Activated naive CD8-positive, alpha-beta T cell treated with anti-CD3 and anti-CD28 coated beads, Interleukin-2, amount 10 ng/mL, durations not matched to agents 7 days and 5 days (primary cell): ENCODE measurements around the gene CES4A. TPM values are rescaled to one million over a fixed set of nuclear protein-coding genes. Genes with fewer than 3 reads are reported as not detected.

Experiments
- ATAC-seq: fragments of 150-1000 bp; cut with Tn5 transposase; one replicate; pipeline ENCODE4 v1.10.0; 2021; ENCODE audit warnings: low read depth, moderate library complexity
- POLR2A ChIA-PET: fragments of 350-600 bp; sonication (Branson Sonifier 250); formaldehyde crosslinking; loops from one replicate; lab custom pipeline; 2021; ENCODE audit warnings: antibody characterized with exemption; lab: Charles Lee
- DNase-seq: peaks from one replicate; pipeline ENCODE4 v3.0.0; 2021
- H3K27ac Mint-ChIP-seq: one replicate; pipeline ENCODE4 v1.8.0; 2022; ENCODE audit warnings: mild to moderate bottlenecking, mixed read lengths
- H3K27me3 Mint-ChIP-seq: one replicate; pipeline ENCODE4 v1.8.0; 2022; ENCODE audit warnings: mild to moderate bottlenecking, moderate library complexity, mixed read lengths
- H3K36me3 Mint-ChIP-seq: one replicate; pipeline ENCODE4 v1.8.0; 2021; ENCODE audit warnings: mild to moderate bottlenecking, mixed read lengths
- H3K4me1 Mint-ChIP-seq: one replicate; pipeline ENCODE4 v1.8.0; 2021; ENCODE audit warnings: mixed read lengths
- H3K4me3 Mint-ChIP-seq: one replicate; pipeline ENCODE4 v1.8.0; 2022; ENCODE audit warnings: mild to moderate bottlenecking, moderate library complexity, mixed read lengths
- H3K9me3 Mint-ChIP-seq: one replicate; pipeline ENCODE4 v1.8.0; 2021; ENCODE audit warnings: mixed read lengths
- total RNA-seq, 2 experiments: library from RNA; stranded (reverse); gene quantifications; one replicate each; pipeline ENCODE4 v1.2.3, GENCODE V29; 2021

The CES4A gene
- total RNA-seq, 2 experiments from 2014 or later: 16.2 to 17.5 TPM

DNA sequence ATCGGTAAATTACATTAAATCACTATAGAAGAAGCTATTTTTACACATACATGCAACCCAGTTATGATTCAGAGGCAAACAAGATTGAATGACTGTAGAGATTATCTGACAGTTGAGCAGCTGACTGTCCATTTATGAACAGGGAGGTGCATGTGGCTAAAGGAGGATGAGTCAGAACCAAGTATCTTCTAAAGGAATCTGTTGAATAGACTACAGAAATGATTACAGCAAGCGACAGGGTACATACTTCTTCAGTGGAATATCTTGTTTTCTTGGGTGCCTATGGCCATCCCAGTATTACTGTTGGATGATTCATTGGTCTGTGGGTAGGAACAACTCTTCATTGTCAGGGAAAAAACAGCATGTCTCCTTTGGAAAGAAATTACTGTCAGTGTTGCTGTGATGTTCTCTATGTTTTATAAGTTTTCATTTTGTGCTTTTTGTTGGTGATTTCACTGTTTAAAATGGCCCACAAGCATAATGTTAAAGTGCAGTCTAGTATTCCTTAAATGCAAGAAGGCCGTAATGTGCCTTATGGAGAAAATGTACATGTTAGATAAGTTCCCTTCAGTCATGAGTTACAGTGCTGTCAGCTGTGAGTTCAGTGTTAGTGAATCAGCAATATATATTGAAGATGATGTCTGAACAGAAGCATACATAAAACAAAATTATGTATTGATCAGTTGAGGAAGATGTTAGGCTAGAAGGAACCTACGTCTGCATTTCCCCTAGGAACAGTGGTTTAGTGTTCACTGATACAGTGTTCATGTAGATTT lies 67.5 kb downstream of the CES4A start:
- Mint-ChIP-seq H3K9me3 (no peaks in the 10 kb centered on the region), H3K4me1 (peaks cover 40% of the 10 kb centered on the region), H3K36me3 (peaks cover 24% of the 10 kb centered on the region), H3K27me3 (no peaks in the 10 kb centered on the region), H3K27ac (no peak overlapping the region), H3K4me3 (no peak overlapping the region)
- POLR2A ChIA-PET: no interaction called here
- ATAC-seq: no peak
- no peak for DNase-seq

Other genes with a start within 250 kb of the CES4A start
- 10 to 100 TPM; 66.3 to 70.5 TPM for gene DYNC1LI2, start 237.0 kb upstream of the CES4A start, total RNA-seq
- gene TERB1, start 187.0 kb upstream of the CES4A start, total RNA-seq: not detected
- 10 to 100 TPM; 70.7 to 77.0 TPM for gene NAE1, start 157.6 kb upstream of the CES4A start, total RNA-seq
- not detected for gene CA7, start 144.2 kb upstream of the CES4A start, total RNA-seq
- gene PDP2, start 108.1 kb upstream of the CES4A start, total RNA-seq: 10 to 100 TPM; 26.6 TPM
- gene CDH16, start 69.7 kb upstream of the CES4A start, total RNA-seq: not detected
- gene RRAD, start 63.1 kb upstream of the CES4A start, total RNA-seq: under 1 TPM; 0.60 to 0.61 TPM
- 100 to 1,000 TPM in 1 of 2 experiments, 10 to 100 TPM in 1; 98.0 to 106 TPM for gene CIAO2B, start 54.2 kb upstream of the CES4A start, total RNA-seq
- 10 to 100 TPM; 45.4 to 46.4 TPM for gene CES2, start 53.1 kb upstream of the CES4A start, total RNA-seq
- 1 to 10 TPM; 4.8 to 8.3 TPM for gene CES3, start 27.3 kb upstream of the CES4A start, total RNA-seq
- gene CBFB, start 40.6 kb downstream of the CES4A start, total RNA-seq: 100 to 1,000 TPM; 193 to 198 TPM
- 10 to 100 TPM; 16.6 to 17.3 TPM for gene PHAF1, start 121.4 kb downstream of the CES4A start, total RNA-seq
- gene B3GNT9, start 162.4 kb downstream of the CES4A start, total RNA-seq: 10 to 100 TPM in 1 of 2 experiments, 1 to 10 TPM in 1; 9.0 to 10.1 TPM
- gene TRADD, start 171.3 kb downstream of the CES4A start, total RNA-seq: 10 to 100 TPM; 77.3 to 81.7 TPM
- gene FBXL8, start 171.4 kb downstream of the CES4A start, total RNA-seq: 10 to 100 TPM; 34.1 to 41.3 TPM
- gene HSF4, start 176.2 kb downstream of the CES4A start, total RNA-seq: 10 to 100 TPM; 61.5 to 76.8 TPM
- gene NOL3, start 181.9 kb downstream of the CES4A start, total RNA-seq: 10 to 100 TPM; 17.7 to 18.6 TPM
- 10 to 100 TPM; 57.4 to 59.1 TPM for gene MATCAP1, start 195.4 kb downstream of the CES4A start, total RNA-seq
- gene EXOC3L1, start 201.5 kb downstream of the CES4A start, total RNA-seq: not detected
- 100 to 1,000 TPM; 105 to 114 TPM for gene E2F4, start 203.6 kb downstream of the CES4A start, total RNA-seq
- gene ELMO3, start 210.5 kb downstream of the CES4A start, total RNA-seq: 1 to 10 TPM; 7.6 to 9.4 TPM
- 10 to 100 TPM; 30.3 to 30.5 TPM for gene TMEM208, start 238.5 kb downstream of the CES4A start, total RNA-seq